GM23338 (cell line): ENCODE measurements around the gene MFSD8. TPM values are rescaled to one million over a fixed set of nuclear protein-coding genes. Genes with fewer than 3 reads are reported as not detected.

Experiments used
- ATAC-seq: fragments of 200-7000 bp; cut with Tn5 transposase; 3 replicates; pipeline ENCODE4 v1.9.1; 2020
- DNase-seq: peaks from one replicate; pipeline ENCODE4 v3.0.0-alpha.2; 2015; ENCODE audit warnings: low spot score
- H2AFZ ChIP-seq: fragments of 200-600 bp; sonication (generic); 2 replicates; pipeline ENCODE4 v1.8.0; 2016; ENCODE audit warnings: antibody characterized with exemption, mild to moderate bottlenecking, moderate library complexity
- H3F3A ChIP-seq: fragments of 200-600 bp; sonication (generic); replicated peaks from 2 replicates; pipeline ENCODE4 v1.8.0; 2017; ENCODE audit warnings: antibody characterized with exemption, mixed run types, low read depth
- H3K27ac ChIP-seq: fragments of 200-600 bp; sonication (generic); 2 replicates; pipeline ENCODE4 v1.6.1; 2016; ENCODE audit warnings: low read depth
- H3K27me3 ChIP-seq: fragments of 200-600 bp; sonication (generic); 2 replicates; pipeline ENCODE4 v1.8.0; 2016; ENCODE audit warnings: mild to moderate bottlenecking, mixed run types, moderate library complexity; ENCODE audit not compliant: insufficient read depth
- H3K36me3 ChIP-seq: fragments of 200-600 bp; sonication (generic); 2 replicates; pipeline ENCODE4 v1.8.0; 2016; ENCODE audit warnings: mild to moderate bottlenecking; ENCODE audit not compliant: insufficient read depth
- H3K4me1 ChIP-seq: fragments of 200-600 bp; sonication (generic); 2 replicates; pipeline ENCODE4 v1.8.0; 2016; ENCODE audit warnings: mild to moderate bottlenecking, moderate library complexity; ENCODE audit not compliant: insufficient read depth
- H3K4me2 ChIP-seq: fragments of 200-600 bp; sonication (generic); 2 replicates; pipeline ENCODE4 v1.7.1; 2017; ENCODE audit warnings: mixed run types
- H3K4me3 ChIP-seq: fragments of 200-600 bp; sonication (generic); 2 replicates; pipeline ENCODE4 v1.6.1; 2016; ENCODE audit warnings: mixed run types
- H3K79me2 ChIP-seq: fragments of 200-600 bp; sonication (generic); replicated peaks from 2 replicates; pipeline ENCODE4 v1.8.0; 2017; ENCODE audit warnings: mild to moderate bottlenecking; ENCODE audit not compliant: insufficient read depth
- H3K9me2 ChIP-seq: fragments of 200-600 bp; sonication (generic); 2 replicates; pipeline ENCODE4 v1.8.0; 2017; ENCODE audit not compliant: insufficient read depth
- H4K20me1 ChIP-seq: fragments of 200-600 bp; sonication (generic); replicated peaks from 2 replicates; pipeline ENCODE4 v1.8.0; 2017; ENCODE audit warnings: mild to moderate bottlenecking; ENCODE audit not compliant: insufficient read depth
- H3K27ac Mint-ChIP-seq: 2 replicates; pipeline ENCODE4 v1.8.0; 2020; ENCODE audit warnings: inconsistent platforms, mild to moderate bottlenecking, moderate library complexity, mixed read lengths
- H3K27me3 Mint-ChIP-seq: 3 replicates; pipeline ENCODE4 v1.8.0; 2022; ENCODE audit warnings: low read depth, mild to moderate bottlenecking, moderate library complexity, mixed read lengths, inconsistent platforms; ENCODE audit not compliant: insufficient read depth, poor library complexity
- H3K36me3 Mint-ChIP-seq: 3 replicates; pipeline ENCODE4 v1.8.0; 2021; ENCODE audit warnings: low read depth, mild to moderate bottlenecking, inconsistent platforms, moderate library complexity, mixed read lengths
- H3K4me1 Mint-ChIP-seq: 3 replicates; pipeline ENCODE4 v1.8.0; 2020; ENCODE audit warnings: mild to moderate bottlenecking, inconsistent platforms, mixed read lengths
- H3K4me3 Mint-ChIP-seq: 3 replicates; pipeline ENCODE4 v1.8.0; 2021; ENCODE audit warnings: moderate library complexity, mild to moderate bottlenecking, inconsistent platforms, mixed read lengths
- H3K9me3 Mint-ChIP-seq: 3 replicates; pipeline ENCODE4 v1.8.0; 2020; ENCODE audit warnings: moderate library complexity, mild to moderate bottlenecking, inconsistent platforms, mixed read lengths
- CREB1 ChIP-seq: fragments of 250-450 bp; sonication (Bioruptor Pico); IDR thresholded peaks from 2 replicates; pipeline ENCODE4 v1.5.0; 2020; ENCODE audit warnings: low read depth, mild to moderate bottlenecking, moderate library complexity
- EZH2 ChIP-seq: fragments of 200-600 bp; sonication (generic); IDR thresholded peaks from one replicate; pipeline ENCODE4 v1.8.0; 2017; ENCODE audit warnings: antibody characterized with exemption, mild to moderate bottlenecking, low read depth; ENCODE audit not compliant: unreplicated experiment
- EZH2phosphoT487 ChIP-seq: fragments of 200-600 bp; sonication (generic); IDR thresholded peaks from one replicate; pipeline ENCODE4 v1.8.1; 2018; ENCODE audit warnings: antibody characterized with exemption; ENCODE audit not compliant: unreplicated experiment
- JUNB ChIP-seq: IDR thresholded peaks from one replicate; pipeline ENCODE4 v1.6.1; 2016; ENCODE audit warnings: antibody characterized with exemption; ENCODE audit not compliant: unreplicated experiment
- NANOG ChIP-seq: IDR thresholded peaks from 2 replicates; pipeline ENCODE4 v1.6.1; 2016; ENCODE audit warnings: antibody characterized with exemption, borderline replicate concordance
- POLR2AphosphoS5 ChIP-seq: IDR thresholded peaks from 2 replicates; pipeline ENCODE4 v1.6.1; 2016; ENCODE audit warnings: antibody characterized with exemption, low read depth
- STAT1 ChIP-seq: IDR thresholded peaks from one replicate; pipeline ENCODE4 v1.6.1; 2016; ENCODE audit warnings: antibody characterized with exemption; ENCODE audit not compliant: unreplicated experiment
- ZNF114 ChIP-seq: fragments of 250-450 bp; sonication (Bioruptor Pico); IDR thresholded peaks from 2 replicates; pipeline ENCODE4 v1.5.0; 2020; ENCODE audit warnings: mild to moderate bottlenecking, moderate library complexity
- ZNF331 ChIP-seq: fragments of 250-450 bp; sonication (Bioruptor Pico); IDR thresholded peaks from 2 replicates; pipeline ENCODE4 v1.5.0; 2020; ENCODE audit warnings: low read depth, mild to moderate bottlenecking, moderate library complexity
- polyA plus RNA-seq: library from polyadenylated mRNA; unstranded; fragments of >200 nt; fragmentation: Nextera tagmentation; extraction: Ambion mirVana; gene quantifications from 2 replicates; pipeline ENCODE4 v1.2.1, GENCODE V29; 2016
- total RNA-seq: library from RNA; depleted of rRNA; stranded (reverse); fragments of >200 nt; shearing (Covaris generic); gene quantifications from 2 replicates; pipeline ENCODE4 v1.2.3, GENCODE V29; 2014
- TF ChIP-seq, protein P1 (sequence below), 2 experiments: fragments of 200-600 bp in 1 of 2; sonication (generic) in 1 of 2; conservative IDR thresholded peaks; 2 replicates each; pipeline versions ENCODE4 v1.5.1 to v1.6.1; 2016 to 2017; ENCODE audit warnings: antibody characterized with exemption in 2 of 2, low read depth in 2 of 2, mild to moderate bottlenecking in 2 of 2, moderate library complexity in 1 of 2
- TF ChIP-seq, protein P2 (sequence below): fragments of 250-450 bp; sonication (Bioruptor Pico); IDR thresholded peaks from 2 replicates; pipeline ENCODE4 v1.5.0; 2020; ENCODE audit warnings: mild to moderate bottlenecking, moderate library complexity
- TF ChIP-seq, protein P3 (sequence below): IDR thresholded peaks from 2 replicates; pipeline ENCODE4 v1.6.1; 2016; ENCODE audit warnings: antibody characterized with exemption
- TF ChIP-seq, protein P4 (sequence below): IDR thresholded peaks from one replicate; pipeline ENCODE4 v1.6.1; 2018; ENCODE audit warnings: antibody characterized with exemption; ENCODE audit not compliant: unreplicated experiment

Gene MFSD8
- total and polyA plus RNA-seq, 2 experiments from 2014 or later = 23.6 to 24.0 TPM

DNA sequence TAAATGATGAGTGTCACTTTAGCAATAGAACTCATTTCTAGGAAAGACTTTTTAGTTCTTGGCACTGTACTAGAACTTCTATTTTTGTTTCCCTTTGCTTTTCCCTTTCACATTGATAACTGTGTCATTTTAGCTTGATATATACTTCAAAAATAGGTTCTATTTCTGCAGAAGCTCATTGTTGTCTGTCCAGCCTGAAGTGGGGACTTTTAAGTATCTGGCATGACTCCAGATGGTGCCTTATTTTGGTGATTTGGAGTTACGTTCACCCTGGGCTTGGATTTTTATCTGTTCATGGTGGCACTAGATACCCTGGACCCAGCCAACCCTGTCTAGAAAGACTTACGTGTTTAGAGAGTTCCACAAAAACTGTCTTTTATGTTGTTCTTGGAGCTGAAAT is 3.6 kb upstream of the MFSD8 start (continued):
- TF ChIP-seq ZNF331 = no peak

DNA sequence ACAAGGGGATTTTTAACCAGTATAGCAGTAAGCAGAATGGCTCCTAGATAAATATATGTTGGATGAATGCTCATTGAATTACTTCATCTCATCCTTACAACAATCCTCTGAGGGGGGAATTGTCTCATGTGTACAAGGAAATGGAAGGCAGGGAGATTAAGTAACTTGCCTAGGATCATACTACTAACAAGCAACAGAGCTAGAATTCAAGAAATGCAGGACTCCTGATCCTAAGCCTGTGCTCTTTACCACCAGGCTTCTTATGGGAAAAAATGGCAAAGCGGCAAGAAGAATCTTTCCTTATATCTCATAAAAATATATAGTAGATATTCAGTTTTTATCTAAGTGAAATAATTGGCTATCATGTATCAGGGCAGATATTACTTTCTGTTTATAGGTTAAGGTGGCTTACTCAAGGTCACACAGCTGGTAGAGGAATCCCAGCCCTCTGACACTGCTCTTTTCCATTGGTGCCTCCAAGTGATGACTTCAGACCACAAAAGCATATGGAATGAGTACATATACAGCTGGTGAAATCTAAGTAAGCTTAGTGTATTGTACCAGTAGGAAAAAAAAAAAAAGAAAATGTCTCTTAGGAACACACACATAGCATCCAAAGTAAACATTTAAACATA is 2.3 kb upstream of the MFSD8 start:
- Histone ChIP-seq H3K27me3 (no peaks in the 10 kb centered on the region), H3F3A (peaks cover 6% of the 10 kb centered on the region), H3K4me1 (peaks cover 10% of the 10 kb centered on the region), H3K79me2 (peaks cover 80% of the 10 kb centered on the region), H4K20me1 (peaks cover 14% of the 10 kb centered on the region; the same call in 1 of the 2 replicates), H3K9me2 (no peaks in the 10 kb centered on the region), H3K4me2 (no peak overlapping the region), H3K27ac (no peak overlapping the region), H2AFZ (no peak overlapping the region), H3K4me3 (no peak overlapping the region), H3K36me3 (no peaks in the 10 kb centered on the region)
- Mint-ChIP-seq H3K27me3 (peaks cover 16% of the 10 kb centered on the region), H3K9me3 (no peaks in the 10 kb centered on the region), H3K4me3 (peak overlapping the region; percentile 55; the same call in 2 of the 3 replicates), H3K4me1 (peaks cover 6% of the 10 kb centered on the region), H3K36me3 (peaks cover 13% of the 10 kb centered on the region), H3K27ac (no peak overlapping the region)
- TF ChIP-seq POLR2AphosphoS5 = no peak
- no peak for TF ChIP-seq NANOG
- TF ChIP-seq, protein P1, sequence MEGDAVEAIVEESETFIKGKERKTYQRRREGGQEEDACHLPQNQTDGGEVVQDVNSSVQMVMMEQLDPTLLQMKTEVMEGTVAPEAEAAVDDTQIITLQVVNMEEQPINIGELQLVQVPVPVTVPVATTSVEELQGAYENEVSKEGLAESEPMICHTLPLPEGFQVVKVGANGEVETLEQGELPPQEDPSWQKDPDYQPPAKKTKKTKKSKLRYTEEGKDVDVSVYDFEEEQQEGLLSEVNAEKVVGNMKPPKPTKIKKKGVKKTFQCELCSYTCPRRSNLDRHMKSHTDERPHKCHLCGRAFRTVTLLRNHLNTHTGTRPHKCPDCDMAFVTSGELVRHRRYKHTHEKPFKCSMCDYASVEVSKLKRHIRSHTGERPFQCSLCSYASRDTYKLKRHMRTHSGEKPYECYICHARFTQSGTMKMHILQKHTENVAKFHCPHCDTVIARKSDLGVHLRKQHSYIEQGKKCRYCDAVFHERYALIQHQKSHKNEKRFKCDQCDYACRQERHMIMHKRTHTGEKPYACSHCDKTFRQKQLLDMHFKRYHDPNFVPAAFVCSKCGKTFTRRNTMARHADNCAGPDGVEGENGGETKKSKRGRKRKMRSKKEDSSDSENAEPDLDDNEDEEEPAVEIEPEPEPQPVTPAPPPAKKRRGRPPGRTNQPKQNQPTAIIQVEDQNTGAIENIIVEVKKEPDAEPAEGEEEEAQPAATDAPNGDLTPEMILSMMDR (conservative IDR thresholded peaks at IDR 0.05; ENCODE audit: low read depth in 2 of 2) = no peak
- no peak for TF ChIP-seq EZH2phosphoT487
- TF ChIP-seq, protein P2, sequence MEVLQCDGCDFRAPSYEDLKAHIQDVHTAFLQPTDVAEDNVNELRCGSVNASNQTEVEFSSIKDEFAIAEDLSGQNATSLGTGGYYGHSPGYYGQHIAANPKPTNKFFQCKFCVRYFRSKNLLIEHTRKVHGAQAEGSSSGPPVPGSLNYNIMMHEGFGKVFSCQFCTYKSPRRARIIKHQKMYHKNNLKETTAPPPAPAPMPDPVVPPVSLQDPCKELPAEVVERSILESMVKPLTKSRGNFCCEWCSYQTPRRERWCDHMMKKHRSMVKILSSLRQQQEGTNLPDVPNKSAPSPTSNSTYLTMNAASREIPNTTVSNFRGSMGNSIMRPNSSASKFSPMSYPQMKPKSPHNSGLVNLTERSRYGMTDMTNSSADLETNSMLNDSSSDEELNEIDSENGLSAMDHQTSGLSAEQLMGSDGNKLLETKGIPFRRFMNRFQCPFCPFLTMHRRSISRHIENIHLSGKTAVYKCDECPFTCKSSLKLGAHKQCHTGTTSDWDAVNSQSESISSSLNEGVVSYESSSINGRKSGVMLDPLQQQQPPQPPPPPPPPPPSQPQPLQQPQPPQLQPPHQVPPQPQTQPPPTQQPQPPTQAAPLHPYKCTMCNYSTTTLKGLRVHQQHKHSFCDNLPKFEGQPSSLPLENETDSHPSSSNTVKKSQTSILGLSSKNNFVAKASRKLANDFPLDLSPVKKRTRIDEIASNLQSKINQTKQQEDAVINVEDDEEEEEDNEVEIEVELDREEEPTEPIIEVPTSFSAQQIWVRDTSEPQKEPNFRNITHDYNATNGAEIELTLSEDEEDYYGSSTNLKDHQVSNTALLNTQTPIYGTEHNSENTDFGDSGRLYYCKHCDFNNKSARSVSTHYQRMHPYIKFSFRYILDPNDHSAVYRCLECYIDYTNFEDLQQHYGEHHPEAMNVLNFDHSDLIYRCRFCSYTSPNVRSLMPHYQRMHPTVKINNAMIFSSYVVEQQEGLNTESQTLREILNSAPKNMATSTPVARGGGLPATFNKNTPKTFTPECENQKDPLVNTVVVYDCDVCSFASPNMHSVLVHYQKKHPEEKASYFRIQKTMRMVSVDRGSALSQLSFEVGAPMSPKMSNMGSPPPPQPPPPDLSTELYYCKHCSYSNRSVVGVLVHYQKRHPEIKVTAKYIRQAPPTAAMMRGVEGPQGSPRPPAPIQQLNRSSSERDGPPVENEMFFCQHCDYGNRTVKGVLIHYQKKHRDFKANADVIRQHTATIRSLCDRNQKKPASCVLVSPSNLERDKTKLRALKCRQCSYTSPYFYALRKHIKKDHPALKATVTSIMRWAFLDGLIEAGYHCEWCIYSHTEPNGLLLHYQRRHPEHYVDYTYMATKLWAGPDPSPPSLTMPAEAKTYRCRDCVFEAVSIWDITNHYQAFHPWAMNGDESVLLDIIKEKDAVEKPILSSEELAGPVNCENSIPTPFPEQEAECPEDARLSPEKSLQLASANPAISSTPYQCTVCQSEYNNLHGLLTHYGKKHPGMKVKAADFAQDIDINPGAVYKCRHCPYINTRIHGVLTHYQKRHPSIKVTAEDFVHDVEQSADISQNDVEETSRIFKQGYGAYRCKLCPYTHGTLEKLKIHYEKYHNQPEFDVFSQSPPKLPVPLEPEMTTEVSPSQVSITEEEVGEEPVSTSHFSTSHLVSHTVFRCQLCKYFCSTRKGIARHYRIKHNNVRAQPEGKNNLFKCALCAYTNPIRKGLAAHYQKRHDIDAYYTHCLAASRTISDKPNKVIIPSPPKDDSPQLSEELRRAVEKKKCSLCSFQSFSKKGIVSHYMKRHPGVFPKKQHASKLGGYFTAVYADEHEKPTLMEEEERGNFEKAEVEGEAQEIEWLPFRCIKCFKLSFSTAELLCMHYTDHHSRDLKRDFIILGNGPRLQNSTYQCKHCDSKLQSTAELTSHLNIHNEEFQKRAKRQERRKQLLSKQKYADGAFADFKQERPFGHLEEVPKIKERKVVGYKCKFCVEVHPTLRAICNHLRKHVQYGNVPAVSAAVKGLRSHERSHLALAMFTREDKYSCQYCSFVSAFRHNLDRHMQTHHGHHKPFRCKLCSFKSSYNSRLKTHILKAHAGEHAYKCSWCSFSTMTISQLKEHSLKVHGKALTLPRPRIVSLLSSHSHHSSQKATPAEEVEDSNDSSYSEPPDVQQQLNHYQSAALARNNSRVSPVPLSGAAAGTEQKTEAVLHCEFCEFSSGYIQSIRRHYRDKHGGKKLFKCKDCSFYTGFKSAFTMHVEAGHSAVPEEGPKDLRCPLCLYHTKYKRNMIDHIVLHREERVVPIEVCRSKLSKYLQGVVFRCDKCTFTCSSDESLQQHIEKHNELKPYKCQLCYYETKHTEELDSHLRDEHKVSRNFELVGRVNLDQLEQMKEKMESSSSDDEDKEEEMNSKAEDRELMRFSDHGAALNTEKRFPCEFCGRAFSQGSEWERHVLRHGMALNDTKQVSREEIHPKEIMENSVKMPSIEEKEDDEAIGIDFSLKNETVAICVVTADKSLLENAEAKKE (CRISPR knock-in tag) = no peak
- no peak for TF ChIP-seq EZH2
- TF ChIP-seq, protein P3, sequence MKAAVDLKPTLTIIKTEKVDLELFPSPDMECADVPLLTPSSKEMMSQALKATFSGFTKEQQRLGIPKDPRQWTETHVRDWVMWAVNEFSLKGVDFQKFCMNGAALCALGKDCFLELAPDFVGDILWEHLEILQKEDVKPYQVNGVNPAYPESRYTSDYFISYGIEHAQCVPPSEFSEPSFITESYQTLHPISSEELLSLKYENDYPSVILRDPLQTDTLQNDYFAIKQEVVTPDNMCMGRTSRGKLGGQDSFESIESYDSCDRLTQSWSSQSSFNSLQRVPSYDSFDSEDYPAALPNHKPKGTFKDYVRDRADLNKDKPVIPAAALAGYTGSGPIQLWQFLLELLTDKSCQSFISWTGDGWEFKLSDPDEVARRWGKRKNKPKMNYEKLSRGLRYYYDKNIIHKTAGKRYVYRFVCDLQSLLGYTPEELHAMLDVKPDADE = no peak
- no peak for TF ChIP-seq CREB1 (CRISPR knock-in tag)
- no peak for TF ChIP-seq STAT1
- TF ChIP-seq JUNB = no peak
- TF ChIP-seq, protein P4, sequence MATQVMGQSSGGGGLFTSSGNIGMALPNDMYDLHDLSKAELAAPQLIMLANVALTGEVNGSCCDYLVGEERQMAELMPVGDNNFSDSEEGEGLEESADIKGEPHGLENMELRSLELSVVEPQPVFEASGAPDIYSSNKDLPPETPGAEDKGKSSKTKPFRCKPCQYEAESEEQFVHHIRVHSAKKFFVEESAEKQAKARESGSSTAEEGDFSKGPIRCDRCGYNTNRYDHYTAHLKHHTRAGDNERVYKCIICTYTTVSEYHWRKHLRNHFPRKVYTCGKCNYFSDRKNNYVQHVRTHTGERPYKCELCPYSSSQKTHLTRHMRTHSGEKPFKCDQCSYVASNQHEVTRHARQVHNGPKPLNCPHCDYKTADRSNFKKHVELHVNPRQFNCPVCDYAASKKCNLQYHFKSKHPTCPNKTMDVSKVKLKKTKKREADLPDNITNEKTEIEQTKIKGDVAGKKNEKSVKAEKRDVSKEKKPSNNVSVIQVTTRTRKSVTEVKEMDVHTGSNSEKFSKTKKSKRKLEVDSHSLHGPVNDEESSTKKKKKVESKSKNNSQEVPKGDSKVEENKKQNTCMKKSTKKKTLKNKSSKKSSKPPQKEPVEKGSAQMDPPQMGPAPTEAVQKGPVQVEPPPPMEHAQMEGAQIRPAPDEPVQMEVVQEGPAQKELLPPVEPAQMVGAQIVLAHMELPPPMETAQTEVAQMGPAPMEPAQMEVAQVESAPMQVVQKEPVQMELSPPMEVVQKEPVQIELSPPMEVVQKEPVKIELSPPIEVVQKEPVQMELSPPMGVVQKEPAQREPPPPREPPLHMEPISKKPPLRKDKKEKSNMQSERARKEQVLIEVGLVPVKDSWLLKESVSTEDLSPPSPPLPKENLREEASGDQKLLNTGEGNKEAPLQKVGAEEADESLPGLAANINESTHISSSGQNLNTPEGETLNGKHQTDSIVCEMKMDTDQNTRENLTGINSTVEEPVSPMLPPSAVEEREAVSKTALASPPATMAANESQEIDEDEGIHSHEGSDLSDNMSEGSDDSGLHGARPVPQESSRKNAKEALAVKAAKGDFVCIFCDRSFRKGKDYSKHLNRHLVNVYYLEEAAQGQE = no peak
- TF ChIP-seq ZNF114 (CRISPR knock-in tag) = no peak
- TF ChIP-seq ZNF331 = no peak
- DNase-seq (no peak), ATAC-seq (no peak)
